Activated CD4-positive, alpha-beta T cell treated with anti-CD3 and anti-CD28 coated beads, Interleukin-2, amount 50 U/mL, for 48 hours (primary cell): Measurements from ENCODE around the gene ADCY5.

Source experiments
- DNase-seq, 2 experiments: peaks; one replicate each; pipeline ENCODE4 v3.0.0-alpha.2; 2020

Gene ADCY5

DNA sequence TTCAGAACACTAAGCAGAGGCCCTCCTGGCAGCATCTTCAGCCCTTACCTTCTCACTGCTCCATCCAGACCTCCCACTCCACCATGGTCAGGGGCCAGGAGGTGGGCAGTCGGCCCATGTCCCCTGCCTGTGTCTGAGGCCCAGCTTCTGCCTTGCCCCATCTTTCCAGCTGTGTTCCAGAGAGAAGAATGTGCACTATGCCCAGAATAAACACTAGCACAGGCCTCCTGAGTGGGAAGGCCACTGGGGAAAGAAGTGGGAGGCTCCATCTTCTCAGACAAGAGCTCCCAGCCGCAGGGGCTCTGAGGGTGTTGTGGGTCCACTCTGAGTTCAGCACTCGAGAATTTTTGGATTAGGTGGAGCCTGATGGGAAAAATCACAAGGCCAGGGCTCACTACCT is 44.5 kb downstream of the ADCY5 start:
- DNase-seq, result no peak

DNA sequence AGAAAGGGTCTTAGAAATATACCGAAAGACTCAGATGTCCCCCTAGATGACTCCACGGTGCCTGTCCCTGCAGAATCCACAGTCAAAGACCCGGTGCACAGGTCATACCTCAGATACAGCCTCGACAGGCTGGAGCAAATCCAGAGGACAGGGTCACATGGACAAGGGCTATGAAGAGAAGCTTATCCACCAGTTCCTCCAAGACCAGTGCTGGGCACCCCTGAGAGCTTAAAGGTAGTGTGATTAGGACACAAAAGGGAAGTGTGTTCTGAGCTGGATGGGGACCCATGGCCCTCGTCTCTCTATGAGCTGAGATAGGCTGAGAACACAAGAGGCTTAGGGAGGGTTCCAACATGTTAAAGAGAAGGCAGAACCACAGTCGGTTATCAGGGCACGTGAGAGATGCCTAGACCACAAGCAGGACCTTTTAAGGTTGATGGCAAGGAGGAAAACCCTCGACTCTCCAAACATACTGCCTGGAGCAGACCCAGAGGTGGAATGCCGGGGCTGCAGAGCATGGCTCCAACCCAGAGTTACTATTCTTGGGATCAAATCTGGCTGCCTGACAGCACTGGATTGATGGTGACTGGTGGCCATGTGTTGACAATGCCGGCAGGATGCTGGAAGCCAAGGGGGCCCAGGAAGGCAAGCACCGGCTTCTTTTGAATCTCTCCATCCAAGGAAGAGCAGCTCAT is 46.9 kb downstream of the ADCY5 start:
- DNase-seq, result no peak

GRCh38 chr3:123400169-123400568 is 48.7 kb downstream of the ADCY5 start:
- no peak for DNase-seq

GRCh38 chr3:123399653-123400052 is 49.2 kb downstream of the ADCY5 start:
- no peak for DNase-seq

DNA sequence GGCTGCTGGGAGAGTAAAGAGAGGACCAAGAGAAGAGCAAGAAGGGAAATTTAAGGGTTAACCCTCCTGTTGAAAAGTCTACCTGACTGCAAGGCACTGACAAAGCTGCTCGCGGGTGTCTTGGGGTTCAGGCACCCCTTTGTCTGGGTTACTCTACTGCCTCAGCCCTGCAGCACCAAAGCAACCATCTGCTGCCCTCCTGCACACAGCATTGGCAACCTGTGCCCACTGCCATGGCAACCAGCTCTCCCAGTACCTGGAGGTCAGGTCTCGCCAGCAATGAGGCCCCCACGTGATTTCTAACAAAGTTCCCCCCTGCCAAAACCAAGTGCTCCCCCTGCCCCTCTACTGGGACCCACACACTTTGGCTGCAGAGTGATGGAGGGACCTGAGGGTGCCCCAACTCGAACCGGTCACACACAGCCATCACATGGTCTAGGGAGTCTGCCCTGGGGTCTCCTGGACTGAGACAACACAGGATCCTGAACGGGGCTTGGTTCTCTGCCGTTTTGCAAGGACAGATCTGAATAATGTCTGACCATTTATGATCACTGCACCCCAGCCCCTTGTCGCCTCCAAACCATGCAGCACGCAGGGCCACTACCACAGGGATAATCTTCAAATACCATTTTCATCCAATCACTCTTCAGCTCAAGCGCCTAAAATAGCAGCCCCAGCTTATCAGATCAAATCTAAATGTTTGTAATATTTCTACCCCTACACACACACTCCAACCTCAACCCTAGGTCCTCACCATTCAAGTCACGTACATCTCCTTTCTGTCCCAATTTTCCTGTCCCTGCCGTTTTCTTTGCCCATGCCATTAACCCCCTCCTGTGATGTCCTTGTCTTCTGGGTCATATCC is 50.7 kb downstream of the ADCY5 start:
- no peak for DNase-seq

DNA sequence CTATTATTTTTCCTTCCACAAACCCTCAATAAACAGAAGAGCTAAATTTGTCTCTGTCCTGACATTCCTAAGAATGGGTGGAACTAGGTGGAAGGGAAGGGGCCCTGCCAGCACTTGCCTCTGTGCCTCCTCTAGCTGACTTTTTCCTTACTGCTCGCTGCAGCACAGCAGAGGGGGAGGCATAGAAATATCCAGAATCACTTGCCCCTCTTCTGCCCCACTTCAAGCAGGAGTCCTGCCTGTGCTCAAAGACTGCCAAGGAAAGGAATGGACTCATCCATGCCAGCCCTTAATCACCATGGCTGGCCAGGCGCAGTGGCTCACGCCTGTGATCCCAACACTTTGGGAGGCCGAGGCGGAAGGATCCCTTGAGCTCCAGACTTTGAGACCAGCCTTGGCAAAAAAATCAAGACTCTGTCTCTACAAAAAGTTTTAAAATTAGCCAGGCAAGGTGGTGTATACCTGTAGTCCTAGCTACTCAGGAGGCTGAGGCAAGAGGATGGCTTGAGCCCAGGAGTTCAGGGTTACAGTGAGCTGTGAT is 51.8 kb downstream of the ADCY5 start:
- DNase-seq, result no peak

DNA sequence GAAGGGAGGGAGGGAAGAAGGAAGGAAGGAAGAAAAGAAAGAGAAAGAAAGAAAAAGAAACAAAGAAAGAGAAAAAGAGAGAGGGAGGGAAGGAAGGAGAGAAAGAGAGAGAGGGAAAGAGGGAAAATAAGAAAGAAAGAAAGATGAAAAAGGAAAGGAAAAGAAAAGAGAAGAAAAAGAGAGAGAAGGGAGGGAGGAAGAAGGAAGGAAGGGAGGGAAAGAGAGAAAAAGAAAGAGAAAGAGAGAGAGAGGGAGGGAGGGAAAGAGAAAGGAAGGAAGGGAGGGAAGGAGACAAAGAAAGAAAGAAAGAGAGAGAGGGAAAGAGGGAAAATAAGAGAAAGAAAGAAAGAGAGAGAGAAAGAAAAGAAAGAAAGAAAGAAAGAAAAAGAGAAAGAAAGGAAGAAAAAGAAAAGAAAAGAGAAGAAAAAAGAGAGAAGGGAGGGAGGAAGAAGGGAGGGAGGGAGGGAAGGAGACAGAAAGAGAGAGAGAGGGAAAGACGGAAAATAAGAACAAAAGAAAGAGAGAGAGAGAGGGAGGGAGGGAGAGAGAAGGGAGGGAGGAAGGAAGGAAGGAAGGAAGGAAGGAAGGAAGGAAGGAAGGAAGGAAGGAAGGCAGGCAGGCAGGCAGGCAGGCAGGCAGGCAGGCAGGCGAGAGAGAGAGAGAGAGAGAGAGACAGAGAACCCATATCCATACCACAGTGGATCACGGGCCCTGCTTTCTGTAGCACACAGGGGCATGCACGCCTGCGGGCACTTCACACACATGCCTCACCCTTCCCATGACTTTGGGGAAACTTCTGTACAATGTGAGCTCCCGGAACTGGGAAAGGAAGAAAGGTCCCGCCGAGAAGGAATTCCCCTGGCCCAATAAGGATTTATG is 52.5 kb downstream of the ADCY5 start:
- no peak for DNase-seq

GRCh38 chr3:123395235-123395634 is 53.7 kb downstream of the ADCY5 start:
- DNase-seq, result no peak

GRCh38 chr3:123394391-123395020 is 54.4 kb downstream of the ADCY5 start:
- no peak for DNase-seq

DNA sequence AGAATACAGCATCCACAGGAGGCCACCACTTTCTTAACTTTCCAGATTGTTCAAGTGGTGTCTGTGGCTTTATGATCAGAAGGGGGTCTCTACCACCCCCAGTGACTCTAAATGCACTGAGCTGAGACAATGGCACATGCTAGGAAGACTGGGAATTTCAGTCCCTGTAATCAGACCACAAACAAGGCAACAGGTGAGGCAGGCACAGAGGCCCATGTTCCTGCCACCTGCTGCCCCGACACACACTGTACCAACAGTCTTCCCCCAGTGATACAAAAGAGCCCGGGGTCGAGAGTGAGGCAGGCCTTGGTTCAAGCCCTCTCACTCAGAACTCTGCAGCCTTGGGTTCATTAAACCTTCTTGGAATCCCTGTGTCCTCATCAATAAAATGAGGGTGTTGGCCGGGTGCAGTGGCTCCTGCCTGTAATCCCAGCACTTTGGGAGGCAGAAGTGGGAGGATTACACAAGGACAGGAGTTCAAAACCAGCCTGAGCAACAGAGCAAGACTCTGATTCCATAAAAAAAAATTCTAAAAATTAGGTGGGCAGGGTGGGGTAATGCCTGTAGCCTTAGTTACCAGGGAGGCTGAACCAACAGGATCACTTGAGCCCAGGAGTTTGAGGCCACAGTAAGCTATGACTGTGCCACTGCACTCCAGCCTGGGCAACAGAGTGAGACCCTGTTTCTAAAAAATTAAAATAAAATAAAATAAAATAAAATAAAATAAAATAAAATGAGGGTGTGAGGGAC is 55.8 kb downstream of the ADCY5 start:
- DNase-seq, result no peak

DNA sequence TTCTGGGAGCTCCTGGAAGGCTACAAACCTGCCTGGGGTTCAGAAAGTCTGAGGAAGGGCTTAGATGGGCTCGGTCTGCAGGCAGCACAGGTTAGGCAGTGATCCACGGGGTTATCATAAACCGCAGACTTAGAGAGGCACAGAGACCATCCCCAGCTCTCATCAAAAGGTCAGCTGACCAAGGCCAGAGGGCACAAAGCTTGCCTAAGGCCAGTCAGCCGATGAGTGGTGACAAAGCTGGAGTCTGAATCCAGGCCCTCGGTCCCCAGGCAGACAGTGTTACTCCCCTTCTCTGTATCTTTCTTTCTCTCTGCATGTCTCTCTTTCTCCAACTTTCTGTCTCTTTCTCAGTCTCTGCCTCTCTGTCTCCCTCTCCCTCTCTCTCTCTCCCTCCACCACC is 56.5 kb downstream of the ADCY5 start:
- DNase-seq, result no peak

- DNase-seq, result no peak
Measured at GRCh38 chr3:123390865-123391600, 57.9 kb downstream of the ADCY5 start.

GRCh38 chr3:123389628-123389918 is 59.3 kb downstream of the ADCY5 start:
- no peak for DNase-seq

GRCh38 chr3:123388811-123389627 is 59.9 kb downstream of the ADCY5 start:
- DNase-seq, result no peak

- DNase-seq, result no peak
Measured at GRCh38 chr3:123388042-123388441, 60.8 kb downstream of the ADCY5 start.

GRCh38 chr3:123387532-123387931 is 61.4 kb downstream of the ADCY5 start:
- no peak for DNase-seq

GRCh38 chr3:123386477-123387040 is 62.3 kb downstream of the ADCY5 start:
- DNase-seq, result no peak

DNA sequence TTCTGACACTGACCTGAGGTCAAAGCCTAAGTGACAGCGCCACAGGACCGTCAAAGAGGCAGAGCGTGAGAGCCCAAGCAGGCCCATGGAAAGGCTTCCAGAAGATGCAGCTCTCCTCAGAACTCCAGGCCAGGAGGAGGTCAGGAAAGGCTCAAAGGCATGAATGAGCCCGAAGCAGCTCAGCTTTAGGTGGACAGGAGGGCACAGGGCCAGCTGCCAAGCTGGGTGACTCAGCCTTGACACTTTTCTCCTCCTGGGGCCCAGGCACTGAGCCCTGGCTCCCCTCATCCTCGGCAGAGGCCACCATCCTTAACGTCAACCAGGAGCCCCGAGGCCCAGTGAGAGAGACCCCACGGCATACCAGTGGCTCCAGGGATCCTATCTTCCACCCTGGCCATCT is 62.9 kb downstream of the ADCY5 start:
- DNase-seq, result no peak

GRCh38 chr3:123385499-123385898 is 63.4 kb downstream of the ADCY5 start:
- no peak for DNase-seq

DNA sequence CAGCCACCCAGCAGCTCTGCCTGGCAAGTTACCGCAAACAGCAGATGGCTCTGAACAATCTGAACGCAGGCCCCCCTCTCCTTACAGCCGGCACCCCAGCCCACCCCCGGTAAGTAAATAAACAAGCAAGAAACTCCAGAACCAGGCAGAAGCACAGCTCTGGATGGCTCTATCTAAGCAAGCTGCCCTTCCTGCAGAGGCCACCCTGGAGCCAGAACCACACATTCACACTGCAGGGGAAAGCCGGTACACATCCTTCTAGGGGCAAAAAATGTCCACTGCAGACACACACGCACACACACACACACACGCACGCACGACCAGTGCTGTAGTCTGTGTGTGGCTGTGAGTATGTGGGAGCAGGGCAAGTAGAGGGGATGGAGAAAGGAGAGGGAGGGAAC is 63.9 kb downstream of the ADCY5 start:
- no peak for DNase-seq
